Tibial artery (tissue), 4 donors: ENCODE data around the gene CDK13.

ENCODE experiments used
- DNase-seq, 2 donors: peaks; one replicate each; pipeline ENCODE4 v3.0.0-alpha.2; 2019
- H3K27ac ChIP-seq, 2 donors: fragments of 200-600 bp; sonication (generic) in 1 of 2; 1 replicate in 1 of 2; 2 replicates in 1 of 2; pipeline ENCODE4 v1.5.1; 2018 to 2019; ENCODE audit warnings: mild to moderate bottlenecking in 1 of 2
- H3K27me3 ChIP-seq, 2 donors: fragments of 200-600 bp; sonication (generic) in 1 of 2; one replicate each; pipeline versions ENCODE4 v1.5.1 to v1.6.0; 2016 to 2019
- H3K36me3 ChIP-seq, 3 donors: fragments of 200-600 bp; sonication (generic) in 2 of 3; one replicate each; pipeline ENCODE4 v1.5.1; 2016 to 2019; ENCODE audit warnings: mild to moderate bottlenecking in 2 of 3
- H3K4me1 ChIP-seq, 4 donors: fragments of 200-600 bp; sonication (generic) in 2 of 4; 1 replicate in 3 of 4; 2 replicates in 1 of 4; pipeline ENCODE4 v1.5.1; 2016 to 2019
- H3K4me3 ChIP-seq, 2 donors: fragments of 200-600 bp; sonication (generic) in 1 of 2; 1 replicate in 1 of 2; 2 replicates in 1 of 2; pipeline ENCODE4 v1.5.1; 2018 to 2019; ENCODE audit warnings: mild to moderate bottlenecking in 2 of 2
- H3K9me3 ChIP-seq, 3 donors: fragments of 200-600 bp; sonication (generic) in 1 of 3; one replicate each; pipeline ENCODE4 v1.5.1; 2016 to 2019
- CTCF ChIP-seq, 2 experiments: fragments of 200-600 bp in 1 of 2; fragments of 450-650 bp in 1 of 2; IDR thresholded peaks; one replicate each; pipeline ENCODE4 v1.5.1; 2017 to 2019; ENCODE audit warnings: antibody characterized with exemption in 2 of 2, mild to moderate bottlenecking in 1 of 2, moderate library complexity in 1 of 2
- intact Hi-C: fragments of 100-400 bp; cut with DNase I; formaldehyde crosslinking; loops from one replicate; pipeline ENCODE4 v1.15.0; 2023; ENCODE audit warnings: low total_unique reads

The CDK13 gene

GRCh38 chr7:39952803-39953202, 2.7 kb downstream of the CDK13 start:
- no peak for DNase-seq
- peaks cover 0 to 62% (median 34%) of the 10 kb centered on the region in 4 donors for H3K4me1 ChIP-seq
- no peaks in the 10 kb centered on the region for H3K36me3 ChIP-seq
- H3K27me3 ChIP-seq, result no peaks in the 10 kb centered on the region
- no peak for TF ChIP-seq CTCF (IDR thresholded peaks at IDR 0.05)
- H3K4me3 ChIP-seq, result peak overlapping the region; percentile 86 to 98
- H3K9me3 ChIP-seq, result no peaks in the 10 kb centered on the region
- intact Hi-C loops, result loop anchor here (10.0 kb wide), 1 partner anchor 182 kb away; the partner anchor contains the start of genes MPLKIP and SUGCT
- H3K27ac ChIP-seq, result peak overlapping the region in 1 of 2 donors; percentile 100

DNA sequence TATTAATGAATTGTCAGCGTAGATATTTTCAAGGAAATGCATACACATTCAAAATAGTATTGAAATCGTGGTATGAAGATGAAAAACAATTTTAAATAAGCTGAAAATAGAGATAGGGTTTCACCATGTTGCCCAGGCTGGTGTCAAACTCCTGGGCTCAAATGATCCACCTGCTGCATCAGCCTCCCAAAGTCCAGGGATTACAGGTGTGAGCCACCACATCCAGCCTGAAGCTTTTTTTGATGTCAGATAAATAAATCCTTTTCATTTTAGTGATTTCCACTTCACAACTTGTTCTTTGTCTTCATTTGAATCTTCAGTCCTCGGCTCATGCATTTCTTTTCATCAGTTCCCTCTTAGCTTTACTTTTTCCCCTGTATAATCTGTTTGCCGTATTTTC, 4.6 kb downstream of the CDK13 start:
- Histone ChIP-seq H3K36me3 (no peaks in the 10 kb centered on the region), H3K27me3 (no peaks in the 10 kb centered on the region), H3K27ac (no peak overlapping the region), H3K4me3 (peak overlapping the region in 1 of 2 donors; percentile 86), H3K4me1 (peaks cover 0 to 75% (median 31%) of the 10 kb centered on the region in 4 donors), H3K9me3 (no peaks in the 10 kb centered on the region)
- DNase-seq, result no peak
- intact Hi-C loops, result loop anchor here (10.0 kb wide), 1 partner anchor 180 kb away; the partner anchor contains the start of genes MPLKIP and SUGCT
- TF ChIP-seq CTCF (IDR thresholded peaks at IDR 0.05), result no peak

GRCh38 chr7:39958038-39958437, 8.0 kb downstream of the CDK13 start:
- Histone ChIP-seq H3K9me3 (no peaks in the 10 kb centered on the region), H3K4me3 (no peak overlapping the region), H3K27ac (no peak overlapping the region), H3K36me3 (no peaks in the 10 kb centered on the region), H3K27me3 (no peaks in the 10 kb centered on the region), H3K4me1 (peaks cover 0 to 70% (median 32%) of the 10 kb centered on the region in 4 donors)
- DNase-seq, result no peak
- TF ChIP-seq CTCF (IDR thresholded peaks at IDR 0.05), result no peak
- intact Hi-C loops, result loop anchor here (10.0 kb wide), 1 partner anchor 177 kb away; the partner anchor contains the start of genes MPLKIP and SUGCT

- Histone ChIP-seq H3K27ac (no peak overlapping the region), H3K4me3 (no peak overlapping the region), H3K36me3 (no peaks in the 10 kb centered on the region), H3K9me3 (no peaks in the 10 kb centered on the region), H3K4me1 (peaks cover 0 to 49% (median 10%) of the 10 kb centered on the region in 4 donors), H3K27me3 (no peaks in the 10 kb centered on the region)
- DNase-seq, result no peak
- intact Hi-C loops, result no loop called here
- TF ChIP-seq CTCF (IDR thresholded peaks at IDR 0.05), result no peak
Observed at GRCh38 chr7:39967406-39968161, 17.5 kb downstream of the CDK13 start.

GRCh38 chr7:39969431-39969830, 19.4 kb downstream of the CDK13 start:
- no peak for DNase-seq
- intact Hi-C loops, result no loop called here
- TF ChIP-seq CTCF (IDR thresholded peaks at IDR 0.05), result no peak
- Histone ChIP-seq H3K4me3 (no peak overlapping the region), H3K27ac (no peak overlapping the region), H3K9me3 (no peaks in the 10 kb centered on the region), H3K27me3 (no peaks in the 10 kb centered on the region), H3K4me1 (peaks cover 0 to 61% (median 13%) of the 10 kb centered on the region in 4 donors), H3K36me3 (no peaks in the 10 kb centered on the region)
